Progenitor cell of endocrine pancreas (in vitro differentiated cells): ENCODE measurements around the gene ASIC1. TPM values are rescaled to one million over a fixed set of nuclear protein-coding genes. Genes with fewer than 3 reads are reported as not detected.
A peak's percentile ranks its signal among the peaks of the same experiment; 100 is the strongest.

Experiments
- DNase-seq: peaks from one replicate; pipeline ENCODE4 v3.0.0; 2021; ENCODE audit warnings: low spot score; ENCODE audit not compliant: unreplicated experiment
- H3K27ac Mint-ChIP-seq: 2 replicates; pipeline ENCODE4 v1.8.0; 2021; ENCODE audit warnings: mild to moderate bottlenecking, moderate library complexity, mixed read lengths
- H3K27me3 Mint-ChIP-seq: 2 replicates; pipeline ENCODE4 v1.8.0; 2021; ENCODE audit warnings: mixed read lengths
- H3K36me3 Mint-ChIP-seq: 2 replicates; pipeline ENCODE4 v1.8.0; 2022; ENCODE audit warnings: mixed read lengths; ENCODE audit not compliant: insufficient read depth
- H3K4me1 Mint-ChIP-seq: 2 replicates; pipeline ENCODE4 v1.8.0; 2021; ENCODE audit warnings: low read depth, mixed read lengths
- H3K4me3 Mint-ChIP-seq: 2 replicates; pipeline ENCODE4 v1.8.0; 2021; ENCODE audit warnings: low read depth, mild to moderate bottlenecking, moderate library complexity, mixed read lengths
- H3K9me3 Mint-ChIP-seq: 2 replicates; pipeline ENCODE4 v1.8.0; 2021; ENCODE audit warnings: low read depth, mixed read lengths
- CTCF ChIP-seq: fragments of 200-600 bp; sonication (generic); IDR thresholded peaks from one replicate; pipeline ENCODE4 v1.5.0; 2021; ENCODE audit warnings: antibody characterized with exemption, mild to moderate bottlenecking; ENCODE audit not compliant: unreplicated experiment
- total RNA-seq: library from RNA; stranded (reverse); gene quantifications from 2 replicates; pipeline ENCODE4 v1.2.1, GENCODE V29; 2021

The ASIC1 gene
- total RNA-seq, 1 donor from 2014 or later = 5.2 TPM

- Mint-ChIP-seq H3K4me3 (no peak overlapping the region), H3K36me3 (no peaks in the 10 kb centered on the region), H3K27ac (no peak overlapping the region), H3K27me3 (peaks cover 38% of the 10 kb centered on the region), H3K9me3 (no peaks in the 10 kb centered on the region), H3K4me1 (peaks cover 9% of the 10 kb centered on the region)
- TF ChIP-seq CTCF = no peak
- DNase-seq = no peak
Observed at GRCh38 chr12:50047693-50048250, 9.6 kb upstream of the ASIC1 start.

- no peaks in the 10 kb centered on the region for H3K36me3 Mint-ChIP-seq
- DNase-seq = no peak
- H3K27me3 Mint-ChIP-seq = peaks cover 51% of the 10 kb centered on the region
- H3K9me3 Mint-ChIP-seq = no peaks in the 10 kb centered on the region
- no peak overlapping the region for H3K4me3 Mint-ChIP-seq
- H3K27ac Mint-ChIP-seq = no peak overlapping the region
- no peak for TF ChIP-seq CTCF
- H3K4me1 Mint-ChIP-seq = peaks cover 9% of the 10 kb centered on the region
Observed at GRCh38 chr12:50049254-50050118, 7.9 kb upstream of the ASIC1 start.

GRCh38 chr12:50050119-50050385, 7.3 kb upstream of the ASIC1 start:
- no peak for DNase-seq
- Mint-ChIP-seq H3K9me3 (no peaks in the 10 kb centered on the region), H3K27me3 (peaks cover 51% of the 10 kb centered on the region), H3K27ac (no peak overlapping the region), H3K4me1 (peaks cover 9% of the 10 kb centered on the region), H3K4me3 (peak overlapping the region; percentile 64), H3K36me3 (no peaks in the 10 kb centered on the region)
- TF ChIP-seq CTCF = no peak

- peaks cover 52% of the 10 kb centered on the region for H3K27me3 Mint-ChIP-seq
- no peaks in the 10 kb centered on the region for H3K9me3 Mint-ChIP-seq
- H3K27ac Mint-ChIP-seq = peak overlapping the region; percentile 56
Observed at GRCh38 chr12:50050410-50051098, 6.8 kb upstream of the ASIC1 start.

More at GRCh38 chr12:50050410-50051098, 6.8 kb upstream of the ASIC1 start:
- Mint-ChIP-seq H3K4me1 (peaks cover 9% of the 10 kb centered on the region), H3K4me3 (peak overlapping the region; percentile 64), H3K36me3 (no peaks in the 10 kb centered on the region)
- DNase-seq = no peak
- TF ChIP-seq CTCF = no peak
